Heart right ventricle (tissue), 16 donors: ENCODE results near the gene SPNS2. TPM values are rescaled to one million over a fixed set of nuclear protein-coding genes. Genes with fewer than 3 reads are reported as not detected.
A peak's percentile ranks its signal among the peaks of the same experiment; 100 is the strongest.

ENCODE experiments used
- ATAC-seq, 8 donors: fragments of 200-7000 bp; cut with Tn5 transposase; one replicate each; pipeline ENCODE4 v1.9.1; 2020; ENCODE audit warnings: mild to moderate bottlenecking in 8 of 8, moderate library complexity in 8 of 8, moderate number of reproducible peaks in 1 of 8
- DNase-seq, 2 donors: peaks; one replicate each; pipeline ENCODE4 v3.0.0-alpha.2; 2020
- H3K27ac ChIP-seq, 10 donors: fragments of 200-600 bp; sonication (generic) in 2 of 10; one replicate each; pipeline versions ENCODE4 v1.5.0 to v1.8.0; 2020 to 2022; ENCODE audit warnings: mild to moderate bottlenecking in 3 of 10
- H3K27me3 ChIP-seq, 7 donors: fragments of 200-600 bp; one replicate each; pipeline ENCODE4 v1.8.0; 2021 to 2022; ENCODE audit warnings: mild to moderate bottlenecking in 2 of 7
- H3K36me3 ChIP-seq, 9 donors: fragments of 200-600 bp; sonication (generic) in 1 of 9; one replicate each; pipeline versions ENCODE4 v1.5.0 to v1.8.0; 2020 to 2022; ENCODE audit warnings: mild to moderate bottlenecking in 2 of 9
- H3K4me1 ChIP-seq, 9 donors: fragments of 200-600 bp; sonication (generic) in 1 of 9; one replicate each; pipeline versions ENCODE4 v1.5.0 to v1.8.0; 2020 to 2022; ENCODE audit warnings: mild to moderate bottlenecking in 4 of 9
- H3K4me3 ChIP-seq, 10 donors: fragments of 200-600 bp; sonication (generic) in 2 of 10; one replicate each; pipeline versions ENCODE4 v1.5.0 to v1.8.0; 2020 to 2022; ENCODE audit warnings: mild to moderate bottlenecking in 7 of 10, moderate library complexity in 2 of 10
- H3K9me3 ChIP-seq, 11 donors: fragments of 200-600 bp in 10 of 11; sonication (generic) in 2 of 11; one replicate each; pipeline versions ENCODE4 v1.5.0 to v1.8.0; 2013 to 2022; ENCODE audit warnings: mild to moderate bottlenecking in 2 of 11, control low read depth in 1 of 11, moderate library complexity in 1 of 11
- WGBS, 2 donors: extraction: QIAGEN DNeasy Blood & Tissue Kit; methylation state at CpG; one replicate each; pipeline ENCODE4 v1.1.7; 2013; ENCODE audit warnings: inconsistent platforms in 1 of 2; 5-methylcytosine and 5-hydroxymethylcytosine counted together
- intact Hi-C, 10 donors: fragments of 100-400 bp; cut with DNase I; formaldehyde crosslinking; loops; one replicate each; pipeline versions ENCODE4 v1.11.1 to v1.14.2; 2022
- polyA plus RNA-seq, 2 donors: library from polyadenylated mRNA; stranded (reverse); fragments of 200-250 nt; gene quantifications; one replicate each; pipeline ENCODE4 v1.2.3, GENCODE V29; 2013
- total RNA-seq, 10 donors: library from RNA; stranded (reverse); fragmentation: NEBNext Ultra II Directional in 3 of 10; extraction: Animal tissue kit (Norgen Biotek cat#: 25700) in 3 of 10; gene quantifications; one replicate each; pipeline versions ENCODE4 v1.2.1 to v1.2.4, GENCODE V29; 2021 to 2023
- TF ChIP-seq, protein P1 (sequence below), 9 donors: fragments of 200-600 bp; sonication (generic) in 2 of 9; IDR thresholded peaks; one replicate each; pipeline versions ENCODE4 v1.5.0 to v1.8.0; 2021 to 2022; ENCODE audit warnings: antibody characterized with exemption in 9 of 9, mild to moderate bottlenecking in 5 of 9, moderate library complexity in 1 of 9
- donor health status: Arrhythmogenic right ventricular cardiomyopathy.
- donor health status: ischemic (EF 13 %, LVEDD 7.1; RV severe dilation, severe dysfunction).
- donor health status: healthy with polysubstance abuse.
- donor health status: DM: no; HTN: yes; CAD: no.
- donor health status: DM: no; HTN: no; CAD: no.
- donor health status: ischemic (EF 25% LVEDD 6.9; RV normal size, moderate dysfunction).
- donor health status: ischemic (EF 25% LVEDD 5.7; RV mildly dilated, moderate dysfunction).
- donor health status: healthy.
- donor health status: DM: yes; HTN: yes; CAD: no.
- donor health status: Ischemic cardiomyopathy.
- donor health status: ischemic (EF 35%, LVEDD 5.7; RV mildly dilated, moderate dysfunction).
- donor health status: nonischemic (EF 11% LVEDD 7.7; RV severe dilation, severe dysfunction).
- donor health status: DM: yes; HTN: yes; CAD: no.
- donor health status: PGD.
- donor health status: ischemic (EF 29% LVEDD 5.4; RV normal size, mild dysfunction).
- donor health status: nonischemic (EF 23%, LVEDD 6.1; RV moderate dilation, normal function).

The SPNS2 gene
- total and polyA plus RNA-seq, 12 donors: 4.5 to 27.7 (median 9.8) TPM

GRCh38 chr17:4542003-4542725 is 43.5 kb downstream of the SPNS2 start:
- Histone ChIP-seq H3K27me3 (no peaks in the 10 kb centered on the region), H3K4me3 (no peak overlapping the region), H3K4me1 (peaks cover 16 to 50% (median 34%) of the 10 kb centered on the region in 9 donors), H3K27ac (peak overlapping the region in 6 of 10 donors; percentile 65 to 83 (median 76)), H3K9me3 (no peaks in the 10 kb centered on the region), H3K36me3 (peaks cover 0 to 95% (median 25%) of the 10 kb centered on the region in 9 donors)
- no peak for DNase-seq
- ATAC-seq: no peak
- TF ChIP-seq, protein P1, sequence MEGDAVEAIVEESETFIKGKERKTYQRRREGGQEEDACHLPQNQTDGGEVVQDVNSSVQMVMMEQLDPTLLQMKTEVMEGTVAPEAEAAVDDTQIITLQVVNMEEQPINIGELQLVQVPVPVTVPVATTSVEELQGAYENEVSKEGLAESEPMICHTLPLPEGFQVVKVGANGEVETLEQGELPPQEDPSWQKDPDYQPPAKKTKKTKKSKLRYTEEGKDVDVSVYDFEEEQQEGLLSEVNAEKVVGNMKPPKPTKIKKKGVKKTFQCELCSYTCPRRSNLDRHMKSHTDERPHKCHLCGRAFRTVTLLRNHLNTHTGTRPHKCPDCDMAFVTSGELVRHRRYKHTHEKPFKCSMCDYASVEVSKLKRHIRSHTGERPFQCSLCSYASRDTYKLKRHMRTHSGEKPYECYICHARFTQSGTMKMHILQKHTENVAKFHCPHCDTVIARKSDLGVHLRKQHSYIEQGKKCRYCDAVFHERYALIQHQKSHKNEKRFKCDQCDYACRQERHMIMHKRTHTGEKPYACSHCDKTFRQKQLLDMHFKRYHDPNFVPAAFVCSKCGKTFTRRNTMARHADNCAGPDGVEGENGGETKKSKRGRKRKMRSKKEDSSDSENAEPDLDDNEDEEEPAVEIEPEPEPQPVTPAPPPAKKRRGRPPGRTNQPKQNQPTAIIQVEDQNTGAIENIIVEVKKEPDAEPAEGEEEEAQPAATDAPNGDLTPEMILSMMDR (IDR thresholded peaks at IDR 0.05): no peak
- intact Hi-C loops: loop anchor here in 4 of 10 donors (5.0 to 10.0 kb wide), 3 partner anchors 35 to 120 kb away; no protein-coding TSS in a partner anchor
- WGBS, 2 donors: 91 to 92% methylated on average over 14 of the region's 14 CpGs

DNA sequence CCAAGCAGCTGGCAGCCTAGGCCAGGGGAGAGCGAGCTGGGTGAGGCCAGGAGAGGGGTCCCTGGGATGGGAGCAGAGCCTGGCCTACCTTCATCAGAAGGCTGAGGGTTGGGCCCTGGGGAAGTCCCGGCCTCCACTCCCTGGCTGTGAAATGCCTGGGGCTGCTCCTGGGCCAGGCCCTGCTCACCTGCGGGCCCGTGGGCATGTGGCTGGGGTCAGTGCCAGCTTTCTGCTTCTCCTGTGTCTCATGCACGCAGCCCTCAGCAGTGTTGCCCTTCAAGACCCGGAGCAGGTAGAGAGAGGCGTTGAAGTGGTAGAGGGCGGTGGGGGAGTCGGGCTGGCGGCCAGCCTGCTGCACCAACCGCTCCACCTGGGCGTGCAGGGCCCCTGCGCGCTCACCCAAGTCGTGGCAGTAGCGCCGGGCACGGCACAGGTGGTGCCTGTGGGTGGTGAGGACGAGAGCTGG is 44.1 kb downstream of the SPNS2 start:
- no peak overlapping the region for H3K27ac ChIP-seq
- TF ChIP-seq, protein P1 (IDR thresholded peaks at IDR 0.05): no peak
- ATAC-seq: no peak
- H3K9me3 ChIP-seq: no peaks in the 10 kb centered on the region
- H3K4me1 ChIP-seq: peaks cover 12 to 44% (median 28%) of the 10 kb centered on the region in 9 donors
- intact Hi-C loops: loop anchor here in 4 of 10 donors (5.0 to 10.0 kb wide), 3 partner anchors 35 to 120 kb away; no protein-coding TSS in a partner anchor
- DNase-seq: no peak
- no peaks in the 10 kb centered on the region for H3K27me3 ChIP-seq
- WGBS, 2 donors: 93 to 94% methylated on average over 19 of the region's 19 CpGs
- H3K4me3 ChIP-seq: no peak overlapping the region
- H3K36me3 ChIP-seq: peaks cover 0 to 97% (median 30%) of the 10 kb centered on the region in 9 donors

DNA sequence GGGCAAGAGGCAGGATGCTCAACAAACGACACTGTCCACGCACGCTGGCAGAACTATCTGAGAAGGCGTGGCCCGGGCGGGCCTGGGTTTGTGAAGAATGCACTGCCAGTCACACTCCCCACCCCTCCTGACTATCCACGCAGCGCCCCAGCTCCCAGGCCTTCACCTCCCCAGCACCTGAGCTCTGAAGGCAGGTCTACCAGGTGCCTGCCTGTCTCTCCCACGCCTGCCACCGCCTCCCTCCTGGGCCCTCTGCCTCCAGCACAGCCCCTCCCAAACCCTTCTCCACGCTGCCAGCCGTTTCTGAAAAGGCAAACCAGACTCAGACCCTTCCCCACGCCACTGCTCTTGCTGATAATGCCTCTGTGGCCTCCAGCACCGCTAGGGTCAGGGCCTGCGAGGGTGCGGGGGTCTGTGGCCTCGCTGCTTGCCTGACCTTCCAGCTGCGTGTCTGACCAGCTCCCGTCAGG is 44.9 kb downstream of the SPNS2 start:
- Histone ChIP-seq H3K9me3 (no peaks in the 10 kb centered on the region), H3K4me3 (no peak overlapping the region), H3K4me1 (peaks cover 5 to 35% (median 20%) of the 10 kb centered on the region in 9 donors), H3K27me3 (no peaks in the 10 kb centered on the region), H3K36me3 (peaks cover 0 to 98% (median 36%) of the 10 kb centered on the region in 9 donors), H3K27ac (no peak overlapping the region)
- TF ChIP-seq, protein P1 (IDR thresholded peaks at IDR 0.05): no peak
- DNase-seq (no peak), ATAC-seq (no peak)
- 83 to 87% methylated on average over 19 of the region's 19 CpGs for WGBS, 2 donors
- intact Hi-C loops: loop anchor here in 4 of 10 donors (5.0 to 10.0 kb wide), 3 partner anchors 36 to 121 kb away; no protein-coding TSS in a partner anchor

DNA sequence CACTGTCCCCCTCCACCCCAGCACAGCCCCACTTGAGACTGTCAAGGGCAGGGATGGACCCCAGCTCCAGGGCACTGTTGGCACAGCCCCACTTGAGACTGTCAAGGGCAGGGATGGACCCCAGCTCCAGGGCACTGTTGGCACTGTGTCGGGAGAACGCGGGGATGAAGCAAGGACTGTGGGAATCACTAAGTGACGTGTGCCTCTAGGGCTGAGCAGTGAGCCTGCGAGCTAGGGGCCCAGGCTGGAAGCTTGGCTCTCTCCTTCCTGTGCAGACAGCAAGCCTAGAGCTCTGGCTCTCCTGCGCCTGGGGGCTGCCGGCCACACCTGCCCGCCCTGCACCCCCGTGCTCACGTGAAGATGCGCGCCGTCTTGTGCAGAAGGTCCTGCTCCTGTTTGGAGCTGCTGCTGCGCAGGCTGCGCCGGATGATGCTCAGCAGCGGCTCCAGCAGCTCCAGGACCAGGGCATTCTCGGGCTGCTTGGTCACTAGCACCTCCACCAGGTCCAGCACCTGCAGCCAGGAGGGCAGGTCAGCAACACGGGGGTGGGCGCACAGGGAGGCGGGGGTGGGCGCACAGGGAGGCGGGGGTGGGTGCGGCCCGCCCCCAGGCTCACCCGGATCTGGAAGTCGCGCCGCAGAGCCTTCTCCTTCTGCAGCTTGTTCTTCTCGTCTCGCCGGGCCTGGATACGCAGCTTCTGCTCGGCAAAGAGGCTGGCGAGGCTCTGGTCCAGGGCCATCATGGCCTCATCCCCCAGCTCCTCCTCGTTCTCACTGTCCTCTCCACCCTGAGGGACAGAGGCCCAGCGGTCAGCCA is 45.7 kb downstream of the SPNS2 start:
- peaks cover 0 to 98% (median 44%) of the 10 kb centered on the region in 9 donors for H3K36me3 ChIP-seq
- TF ChIP-seq, protein P1 (IDR thresholded peaks at IDR 0.05): no peak
- no peak overlapping the region for H3K27ac ChIP-seq
- WGBS, 2 donors: 92 to 94% methylated on average over 34 to 37 of the region's 37 CpGs
- ATAC-seq (no peak), DNase-seq (no peak)
- no peaks in the 10 kb centered on the region for H3K9me3 ChIP-seq
- no peaks in the 10 kb centered on the region for H3K27me3 ChIP-seq
- no peak overlapping the region for H3K4me3 ChIP-seq
- intact Hi-C loops: loop anchor here in 4 of 10 donors (5.0 to 10.0 kb wide), 3 partner anchors 37 to 122 kb away; no protein-coding TSS in a partner anchor
- peaks cover 0 to 29% (median 14%) of the 10 kb centered on the region in 9 donors for H3K4me1 ChIP-seq
